ENCODE data around the gene WDR82. TPM values are rescaled to one million over a fixed set of nuclear protein-coding genes. Genes with fewer than 3 reads are reported as not detected.

Gene WDR82
- total and polyA plus RNA-seq, 2 experiments from 2014 or later: 24.8 to 52.1 TPM

DNA sequence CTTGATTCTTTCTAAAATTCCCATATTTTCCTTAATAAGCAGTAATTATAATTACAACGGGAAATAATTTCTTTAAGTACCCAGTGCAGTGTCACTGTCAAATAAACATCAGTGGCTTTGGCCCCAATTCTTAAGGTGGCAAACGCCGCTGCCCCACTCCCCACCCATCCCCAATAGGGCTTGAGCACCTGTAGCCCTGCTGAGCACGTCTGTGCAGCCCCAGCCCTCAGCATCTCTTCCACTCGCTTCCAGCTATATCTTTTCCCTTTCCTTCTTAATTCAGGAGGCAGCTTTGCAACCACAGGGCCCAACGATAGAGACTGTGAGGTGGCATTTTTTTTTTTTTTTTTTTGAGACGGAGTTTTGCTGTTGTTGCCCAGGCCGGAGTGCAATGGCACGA is 23.8 kb downstream of the WDR82 start:
- H3K79me2 ChIP-seq: peaks cover 20% of the 10 kb centered on the region
- H4K20me1 ChIP-seq (ENCODE audit: insufficient read depth, poor library complexity, severe bottlenecking): peaks cover 6% of the 10 kb centered on the region
- H2AFZ ChIP-seq: no peak overlapping the region
- 86% methylated on average over 9 of the region's 9 CpGs for WGBS (ENCODE audit: low lambda C conversion rate, missing lambda C conversion rate)
- H3K9me3 ChIP-seq (ENCODE audit: low read depth): no peaks in the 10 kb centered on the region
- no peak for DNase-seq (ENCODE audit: low spot score)
- H3K4me1 ChIP-seq (ENCODE audit: insufficient read depth): peaks cover 6% of the 10 kb centered on the region
- no peaks in the 10 kb centered on the region for H3K27me3 ChIP-seq
- no peak overlapping the region for H3K27ac ChIP-seq
- no peak overlapping the region for H3K4me3 ChIP-seq
- no peaks in the 10 kb centered on the region for H3K9me2 ChIP-seq (replicated peaks; ENCODE audit: insufficient read depth)
- TF ChIP-seq EZH2phosphoT487 (IDR thresholded peaks at IDR 0.05; ENCODE audit: low read depth, severe bottlenecking, unreplicated experiment): no peak
- no peak for TF ChIP-seq EZH2 (IDR thresholded peaks at IDR 0.05; ENCODE audit: borderline replicate concordance)
- TF ChIP-seq CTCF (IDR thresholded peaks at IDR 0.05; ENCODE audit: poor library complexity): no peak
- no peaks in the 10 kb centered on the region for H3K36me3 ChIP-seq (replicated peaks; ENCODE audit: insufficient read depth, low read depth)
- no peak overlapping the region for H3K4me2 ChIP-seq

GRCh38 chr3:52253314-52254304 is 24.8 kb downstream of the WDR82 start:
- Histone ChIP-seq H3K36me3 (replicated peaks; ENCODE audit: insufficient read depth, low read depth) (no peaks in the 10 kb centered on the region), H3K27ac (peak overlapping the region; percentile 30), H4K20me1 (ENCODE audit: insufficient read depth, poor library complexity, severe bottlenecking) (peaks cover 6% of the 10 kb centered on the region), H3K27me3 (no peaks in the 10 kb centered on the region), H2AFZ (no peak overlapping the region), H3K9me3 (ENCODE audit: low read depth) (no peaks in the 10 kb centered on the region), H3K4me3 (no peak overlapping the region), H3K79me2 (peaks cover 14% of the 10 kb centered on the region), H3K4me2 (no peak overlapping the region), H3K9me2 (replicated peaks; ENCODE audit: insufficient read depth) (no peaks in the 10 kb centered on the region), H3K4me1 (ENCODE audit: insufficient read depth) (peaks cover 6% of the 10 kb centered on the region)
- TF ChIP-seq EZH2phosphoT487 (IDR thresholded peaks at IDR 0.05; ENCODE audit: low read depth, severe bottlenecking, unreplicated experiment) (no peak), EZH2 (IDR thresholded peaks at IDR 0.05; ENCODE audit: borderline replicate concordance) (no peak), CTCF (IDR thresholded peaks at IDR 0.05; ENCODE audit: poor library complexity) (no peak)
- DNase-seq (ENCODE audit: low spot score): peak; percentile 4
- 85% methylated on average over 12 of the region's 12 CpGs for WGBS (ENCODE audit: low lambda C conversion rate, missing lambda C conversion rate)

- TF ChIP-seq EZH2phosphoT487 (IDR thresholded peaks at IDR 0.05; ENCODE audit: low read depth, severe bottlenecking, unreplicated experiment) (no peak), EZH2 (IDR thresholded peaks at IDR 0.05; ENCODE audit: borderline replicate concordance) (no peak), CTCF (IDR thresholded peaks at IDR 0.05; ENCODE audit: poor library complexity) (no peak)
- Histone ChIP-seq H3K9me3 (ENCODE audit: low read depth) (no peaks in the 10 kb centered on the region), H2AFZ (no peak overlapping the region), H4K20me1 (ENCODE audit: insufficient read depth, poor library complexity, severe bottlenecking) (peaks cover 1% of the 10 kb centered on the region), H3K79me2 (no peaks in the 10 kb centered on the region), H3K27me3 (no peaks in the 10 kb centered on the region), H3K27ac (no peak overlapping the region), H3K4me2 (no peak overlapping the region), H3K4me3 (no peak overlapping the region), H3K9me2 (replicated peaks; ENCODE audit: insufficient read depth) (no peaks in the 10 kb centered on the region), H3K36me3 (replicated peaks; ENCODE audit: insufficient read depth, low read depth) (no peaks in the 10 kb centered on the region), H3K4me1 (ENCODE audit: insufficient read depth) (peaks cover 15% of the 10 kb centered on the region)
- no peak for DNase-seq (ENCODE audit: low spot score)
- WGBS (ENCODE audit: low lambda C conversion rate, missing lambda C conversion rate): 95% methylated on average over 1 of the region's 1 CpG
Observed at GRCh38 chr3:52250122-52250521, 28.3 kb downstream of the WDR82 start.
